PC-9 (cell line): ENCODE data around the gene SLC6A1. TPM values are rescaled to one million over a fixed set of nuclear protein-coding genes. Genes with fewer than 3 reads are reported as not detected.

Experiments
- BruUV-seq: library from RNA; stranded (reverse); fragments of 400-500 nt; replicated peaks from 2 replicates; lab custom pipeline; 2021; lab: Mats Ljungman, UMichigan
- CTCF ChIA-PET: fragments of 300-600 bp; sonication (Branson Sonifier 250); formaldehyde crosslinking; loops from one replicate; lab custom pipeline; 2022; ENCODE audit warnings: antibody characterized with exemption; lab: Charles Lee
- POLR2A ChIA-PET: fragments of 300-600 bp; sonication (Branson Sonifier 250); formaldehyde crosslinking; loops from one replicate; lab custom pipeline; 2022; ENCODE audit warnings: antibody characterized with exemption; ENCODE audit not compliant: unreplicated experiment; lab: Charles Lee
- DNase-seq, 2 experiments: peaks; one replicate each; pipeline versions ENCODE4 v3.0.0 to v3.0.0-alpha.2; 2015 to 2022; ENCODE audit warnings: mixed read lengths in 1 of 2
- H2AFZ ChIP-seq: fragments of 200-600 bp; sonication (generic); 2 replicates; pipeline ENCODE4 v1.8.1; 2017; ENCODE audit warnings: antibody characterized with exemption
- H3F3A ChIP-seq: fragments of 200-600 bp; sonication (generic); 2 replicates; pipeline ENCODE4 v1.8.1; 2017; ENCODE audit warnings: antibody characterized with exemption, mild to moderate bottlenecking, low read depth; ENCODE audit not compliant: insufficient read depth
- H3K27ac ChIP-seq: fragments of 200-600 bp; sonication (generic); 2 replicates; pipeline ENCODE4 v1.6.1; 2016; ENCODE audit warnings: mixed run types
- H3K27me3 ChIP-seq: fragments of 200-600 bp; sonication (generic); 2 replicates; pipeline ENCODE4 v1.6.1; 2016; ENCODE audit warnings: low read depth, mixed run types; ENCODE audit not compliant: insufficient read depth
- H3K36me3 ChIP-seq: fragments of 200-600 bp; sonication (generic); 2 replicates; pipeline ENCODE4 v1.6.1; 2016; ENCODE audit warnings: low read depth, mixed run types
- H3K4me1 ChIP-seq: fragments of 200-600 bp; sonication (generic); replicated peaks from 2 replicates; pipeline ENCODE4 v1.6.1; 2016; ENCODE audit warnings: mixed run types; ENCODE audit not compliant: insufficient read depth
- H3K4me2 ChIP-seq: fragments of 200-600 bp; sonication (generic); 2 replicates; pipeline ENCODE4 v1.6.1; 2017; ENCODE audit warnings: mixed run types
- H3K4me3 ChIP-seq: fragments of 200-600 bp; sonication (generic); 2 replicates; pipeline ENCODE4 v1.6.1; 2016; ENCODE audit warnings: mixed run types
- H3K79me2 ChIP-seq: fragments of 200-600 bp; sonication (generic); 2 replicates; pipeline ENCODE4 v1.6.1; 2017; ENCODE audit warnings: low read depth, mixed run types
- H3K9me2 ChIP-seq: fragments of 200-600 bp; sonication (generic); 2 replicates; pipeline ENCODE4 v1.8.1; 2017; ENCODE audit warnings: mild to moderate bottlenecking; ENCODE audit not compliant: insufficient read depth
- H3K9me3 ChIP-seq: fragments of 200-600 bp; sonication (generic); 2 replicates; pipeline ENCODE4 v1.8.1; 2016; ENCODE audit warnings: low read depth; ENCODE audit not compliant: insufficient read depth
- H4K20me1 ChIP-seq: fragments of 200-600 bp; sonication (generic); 2 replicates; pipeline ENCODE4 v1.8.1; 2017; ENCODE audit not compliant: insufficient read depth
- CTCF ChIP-seq: fragments of 200-600 bp; sonication (generic); conservative IDR thresholded peaks from 2 replicates; pipeline ENCODE4 v1.6.1; 2017; ENCODE audit warnings: mixed run types, antibody characterized with exemption, mild to moderate bottlenecking, moderate library complexity
- EZH2 ChIP-seq: fragments of 200-600 bp; sonication (generic); IDR thresholded peaks from 2 replicates; pipeline ENCODE4 v1.8.0; 2017; ENCODE audit warnings: antibody characterized with exemption, low read depth
- intact Hi-C: fragments of 100-400 bp; cut with micrococcal nuclease; formaldehyde crosslinking; loops from one replicate; pipeline ENCODE4 v1.10.0; 2022; ENCODE audit not compliant: unreplicated experiment
- total RNA-seq: library from RNA; stranded (reverse); gene quantifications from 2 replicates; pipeline ENCODE4 v1.2.3, GENCODE V29; 2021

Gene SLC6A1
- total RNA-seq, 1 experiment from 2014 or later: not detected

- Histone ChIP-seq H3K9me2 (no peaks in the 10 kb centered on the region), H4K20me1 (no peaks in the 10 kb centered on the region), H3F3A (no peaks in the 10 kb centered on the region), H3K4me1 (peaks cover 5% of the 10 kb centered on the region; the same call in 1 of the 2 replicates), H3K4me3 (no peak overlapping the region), H3K9me3 (no peaks in the 10 kb centered on the region), H3K79me2 (no peaks in the 10 kb centered on the region), H3K4me2 (peak overlapping the region; percentile 19), H3K27me3 (peaks cover 74% of the 10 kb centered on the region), H3K27ac (no peak overlapping the region), H2AFZ (no peak overlapping the region), H3K36me3 (no peaks in the 10 kb centered on the region)
- ChIA-PET POLR2A (no interaction called here), CTCF (no interaction called here)
- intact Hi-C loops: no loop called here
- TF ChIP-seq EZH2 (no peak), CTCF (peak; percentile 87)
- no TSS peak for BruUV-seq
- DNase-seq: peak in 1 of 2 experiments; percentile 24
These were observed 9.2 kb upstream of the SLC6A1 start for GRCh38 chr3:10983219-10983916.

GRCh38 chr3:10984371-10984896 lies 8.1 kb upstream of the SLC6A1 start:
- POLR2A ChIA-PET: no interaction called here
- intact Hi-C loops: no loop called here
- Histone ChIP-seq H3F3A (no peaks in the 10 kb centered on the region), H3K27me3 (peaks cover 77% of the 10 kb centered on the region), H4K20me1 (no peaks in the 10 kb centered on the region), H3K79me2 (no peaks in the 10 kb centered on the region), H3K9me3 (no peaks in the 10 kb centered on the region), H3K4me1 (peaks cover 5% of the 10 kb centered on the region; the same call in 1 of the 2 replicates), H2AFZ (no peak overlapping the region), H3K4me2 (no peak overlapping the region), H3K27ac (no peak overlapping the region), H3K4me3 (no peak overlapping the region), H3K36me3 (no peaks in the 10 kb centered on the region), H3K9me2 (no peaks in the 10 kb centered on the region)
- no TSS peak for BruUV-seq
- DNase-seq: no peak
- CTCF ChIA-PET: interaction anchor here (0.7 kb wide), 1 partner anchor 46 kb away, joined by 3 read pairs; no protein-coding TSS in a partner anchor
- TF ChIP-seq EZH2: no peak
- no peak for TF ChIP-seq CTCF

- H3K36me3 ChIP-seq: no peaks in the 10 kb centered on the region
- H3F3A ChIP-seq: no peaks in the 10 kb centered on the region
- no peaks in the 10 kb centered on the region for H3K79me2 ChIP-seq
- no peaks in the 10 kb centered on the region for H3K9me2 ChIP-seq
- ChIA-PET POLR2A (no interaction called here), CTCF (no interaction called here)
- no peaks in the 10 kb centered on the region; the same call in 1 of the 2 replicates for H4K20me1 ChIP-seq
- DNase-seq: no peak
- peaks cover 76% of the 10 kb centered on the region for H3K27me3 ChIP-seq
- no peaks in the 10 kb centered on the region for H3K9me3 ChIP-seq
- intact Hi-C loops: no loop called here
- H3K4me1 ChIP-seq: peaks cover 5% of the 10 kb centered on the region; the same call in 1 of the 2 replicates
- no peak overlapping the region for H3K4me3 ChIP-seq
- H3K27ac ChIP-seq: no peak overlapping the region
- no peak overlapping the region for H2AFZ ChIP-seq
- TF ChIP-seq CTCF (no peak), EZH2 (no peak)
- no TSS peak for BruUV-seq
- no peak overlapping the region for H3K4me2 ChIP-seq
These were observed 7.4 kb upstream of the SLC6A1 start for GRCh38 chr3:10985181-10985580.
